ENCODE results near the gene PLOD3. TPM values are rescaled to one million over a fixed set of nuclear protein-coding genes. Genes with fewer than 3 reads are reported as not detected.

PLOD3 gene
- total and polyA plus RNA-seq, 2 donors (not counting 3 experiments of a cell fraction or from before 2014, with no cell fraction given): 143 to 170 TPM

DNA sequence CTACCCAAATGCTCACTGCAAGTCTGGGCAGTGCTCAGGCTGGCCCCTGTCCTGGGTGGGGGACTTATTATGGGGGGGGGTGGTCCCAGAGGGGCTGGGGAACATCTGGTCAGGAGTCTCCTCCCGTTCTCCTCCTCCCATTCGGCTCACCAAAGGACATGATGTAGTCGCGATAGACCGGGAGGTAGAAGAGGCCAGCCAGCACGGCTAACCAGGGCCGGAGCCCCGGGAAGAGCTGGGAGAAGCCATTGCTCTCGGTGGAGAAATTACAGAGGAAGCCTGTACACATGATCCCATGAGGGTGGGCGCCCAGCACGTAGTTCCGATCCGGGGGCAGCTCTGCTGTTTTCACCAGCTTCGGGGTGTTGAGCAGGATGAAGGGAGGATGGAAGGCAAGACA lies 18.9 kb downstream of the PLOD3 start:
- H3K27ac ChIP-seq (ENCODE audit: insufficient read depth, low read depth, low read length): no peak overlapping the region
- H3K4me3 ChIP-seq (replicated peaks in 1 of 3; ENCODE audit: insufficient read depth in 1 of 3, low read depth in 1 of 3, low read length in 3 of 3): no peak overlapping the region
- intact Hi-C loops (cut with micrococcal nuclease) (no loop called here), dilution Hi-C loops (cut with MboI; ENCODE audit: extremely low pct_ligation_motif_present, low sequenced_read_pairs) (no loop called here)
- no peak for DNase-seq (ENCODE audit: low read depth, low spot score)
- no peak for FAIRE-seq
- H3K36me3 ChIP-seq (ENCODE audit: control insufficient read depth in 2 of 2, extremely low read depth in 1 of 2, insufficient read depth in 2 of 2, low read length in 2 of 2): no peaks in the 10 kb centered on the region
- H3K27me3 ChIP-seq (ENCODE audit: control insufficient read depth in 2 of 2, insufficient read depth in 2 of 2, low read length in 2 of 2): peaks cover 28% of the 10 kb centered on the region in 2 experiments
- H3K79me2 ChIP-seq (ENCODE audit: control insufficient read depth, insufficient read depth, low read length): no peaks in the 10 kb centered on the region
- no peak overlapping the region for H2AFZ ChIP-seq (ENCODE audit: low read depth, low read length)
- H3K4me1 ChIP-seq (ENCODE audit: control insufficient read depth, extremely low read depth, insufficient read depth, low read length): peaks cover 5% of the 10 kb centered on the region
- CTCF ChIA-PET: interaction anchor here (1.2 kb wide), 2 partner anchors 84 to 92 kb away, joined by 3 read pairs; no protein-coding TSS in a partner anchor
- H4K20me1 ChIP-seq (replicated peaks; ENCODE audit: control insufficient read depth, extremely low read depth, insufficient read depth, low read length): no peaks in the 10 kb centered on the region
- TF ChIP-seq FOS (IDR thresholded peaks at IDR 0.05; ENCODE audit: borderline replicate concordance, insufficient read depth, low read length): no peak
- TF ChIP-seq GATA2 (IDR thresholded peaks at IDR 0.05; ENCODE audit: insufficient read depth, insufficient read length, low read depth, low read length): no peak
- no peak for TF ChIP-seq CTCF (IDR thresholded peaks at IDR 0.05; ENCODE audit: extremely low read depth in 1 of 2, insufficient read depth in 1 of 2, low read depth in 1 of 2, low read length in 2 of 2)
- TF ChIP-seq, protein P1, sequence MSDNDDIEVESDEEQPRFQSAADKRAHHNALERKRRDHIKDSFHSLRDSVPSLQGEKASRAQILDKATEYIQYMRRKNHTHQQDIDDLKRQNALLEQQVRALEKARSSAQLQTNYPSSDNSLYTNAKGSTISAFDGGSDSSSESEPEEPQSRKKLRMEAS (IDR thresholded peaks at IDR 0.05; ENCODE audit: insufficient read depth, insufficient read length): no peak
- TF ChIP-seq MYC (IDR thresholded peaks at IDR 0.05; ENCODE audit: low read depth, low read length): no peak
- TF ChIP-seq JUN (IDR thresholded peaks at IDR 0.05; ENCODE audit: borderline replicate concordance, insufficient read depth, insufficient read length, low read depth): no peak
- POLR2A ChIA-PET: no interaction called here
- no TSS peak for BruUV-seq (replicated peaks)
- H3K9me3 ChIP-seq (replicated peaks; ENCODE audit: control insufficient read depth, insufficient read depth, low read length): no peaks in the 10 kb centered on the region
- no peak overlapping the region for H3K4me2 ChIP-seq (ENCODE audit: insufficient read depth, low read length)
- no peaks in the 10 kb centered on the region for H3K9me1 ChIP-seq (replicated peaks; ENCODE audit: control insufficient read depth, extremely low read depth, insufficient read depth, low read length)
- no peak overlapping the region for H3K9ac ChIP-seq (replicated peaks; ENCODE audit: extremely low read depth, insufficient read depth, low read length)
